ENCODE measurements around the gene FAM32A. TPM values are rescaled to one million over a fixed set of nuclear protein-coding genes. Genes with fewer than 3 reads are reported as not detected.

Gene FAM32A
- total and polyA plus RNA-seq, 10 of the 15 experiments (the other 5 are each of a cell fraction or from before 2014, with no cell fraction given), result 33.3 to 116 (median 71.9) TPM

GRCh38 chr19:16191216-16191908 is 6.2 kb downstream of the FAM32A start:
- Histone ChIP-seq H2AFZ (ENCODE audit: control insufficient read depth, low read depth, low read length) (no peak overlapping the region), H3K4me3 (no peak overlapping the region), H3K79me2 (ENCODE audit: control insufficient read depth, insufficient read depth, low read length) (peaks cover 6% of the 10 kb centered on the region), H3K27ac (ENCODE audit: control insufficient read depth, insufficient read depth) (no peak overlapping the region), H3K36me3 (ENCODE audit: control insufficient read depth in 2 of 2, insufficient read depth in 2 of 2, low read length in 1 of 2) (peaks cover 13 to 18% of the 10 kb centered on the region in 2 experiments), H3K4me2 (ENCODE audit: control insufficient read depth, insufficient read depth) (no peak overlapping the region), H3K4me1 (ENCODE audit: control insufficient read depth, insufficient read depth, low read length) (no peaks in the 10 kb centered on the region), H4K20me1 (ENCODE audit: control insufficient read depth, insufficient read depth) (no peaks in the 10 kb centered on the region), H3K27me3 (replicated peaks in 1 of 2; ENCODE audit: control insufficient read depth in 2 of 2, insufficient read depth in 2 of 2, low read length in 1 of 2) (no peaks in the 10 kb centered on the region), H3K9me3 (replicated peaks; ENCODE audit: control insufficient read depth, insufficient read depth, low read length) (no peaks in the 10 kb centered on the region), H3K9ac (ENCODE audit: control insufficient read depth, insufficient read depth, low read length) (no peak overlapping the region)
- ATAC-seq, result no peak
- SMC1A ChIA-PET (ENCODE audit: uncharacterized antibody, unreplicated experiment), result no interaction called here
- intact Hi-C loops (cut with micrococcal nuclease; ENCODE audit: unreplicated experiment) (no loop called here), in situ Hi-C loops (cut with MboI) (no loop called here)
- RAD21 ChIA-PET (ENCODE audit: unreplicated experiment), result no interaction called here
- no peak for DNase-seq (ENCODE audit: low read depth, low spot score)
- CTCF ChIA-PET, result no interaction called here
- TSS peak; percentile 23 for BruUV-seq (replicated peaks)
- POLR2A ChIA-PET, result no interaction called here
- WGBS (ENCODE audit: insufficient coverage, insufficient replicate concordance, low lambda C conversion rate, missing lambda C conversion rate), result 90% methylated on average over 16 of the region's 16 CpGs
- TF ChIP-seq ESRRA (IDR thresholded peaks at IDR 0.05; ENCODE audit: low read length) (no peak), SPI1 (IDR thresholded peaks at IDR 0.05; ENCODE audit: borderline replicate concordance, insufficient read depth, low read depth, low read length) (no peak), YBX1 (IDR thresholded peaks at IDR 0.05) (no peak), IRF3 (IDR thresholded peaks at IDR 0.05) (no peak), BCL11A (IDR thresholded peaks at IDR 0.05; ENCODE audit: low read depth, low read length) (no peak)
- FAIRE-seq, result no peak

GRCh38 chr19:16193466-16193865 is 8.3 kb downstream of the FAM32A start:
- Histone ChIP-seq H3K4me2 (ENCODE audit: control insufficient read depth, insufficient read depth) (no peak overlapping the region), H3K4me3 (no peak overlapping the region), H3K79me2 (ENCODE audit: control insufficient read depth, insufficient read depth, low read length) (peaks cover 11% of the 10 kb centered on the region), H3K27ac (ENCODE audit: control insufficient read depth, insufficient read depth) (no peak overlapping the region), H3K27me3 (replicated peaks in 1 of 2; ENCODE audit: control insufficient read depth in 2 of 2, insufficient read depth in 2 of 2, low read length in 1 of 2) (no peaks in the 10 kb centered on the region), H4K20me1 (ENCODE audit: control insufficient read depth, insufficient read depth) (no peaks in the 10 kb centered on the region), H3K36me3 (ENCODE audit: control insufficient read depth in 2 of 2, insufficient read depth in 2 of 2, low read length in 1 of 2) (peaks cover 13 to 17% of the 10 kb centered on the region in 2 experiments), H3K9me3 (replicated peaks; ENCODE audit: control insufficient read depth, insufficient read depth, low read length) (no peaks in the 10 kb centered on the region), H2AFZ (ENCODE audit: control insufficient read depth, low read depth, low read length) (no peak overlapping the region), H3K9ac (ENCODE audit: control insufficient read depth, insufficient read depth, low read length) (no peak overlapping the region), H3K4me1 (ENCODE audit: control insufficient read depth, insufficient read depth, low read length) (no peaks in the 10 kb centered on the region)
- CTCF ChIA-PET, result interaction anchor here (7.3 kb wide), 1 partner anchor 7 kb away, joined by 44 read pairs; the partner anchor contains the start of gene FAM32A
- no TSS peak for BruUV-seq (replicated peaks)
- SMC1A ChIA-PET (ENCODE audit: uncharacterized antibody, unreplicated experiment), result interaction anchor here (0.7 kb wide), 1 partner anchor 8 kb away, joined by 3 read pairs; the partner anchor contains the start of gene FAM32A
- DNase-seq (ENCODE audit: low read depth, low spot score) (no peak), ATAC-seq (no peak), FAIRE-seq (no peak)
- RAD21 ChIA-PET (ENCODE audit: unreplicated experiment), result no interaction called here
- in situ Hi-C loops (cut with MboI) (no loop called here), intact Hi-C loops (cut with micrococcal nuclease; ENCODE audit: unreplicated experiment) (no loop called here)
- TF ChIP-seq RAD51 (IDR thresholded peaks at IDR 0.05) (no peak), CHD4 (IDR thresholded peaks at IDR 0.05) (no peak), TARDBP (IDR thresholded peaks at IDR 0.05; ENCODE audit: borderline replicate concordance) (no peak), SMAD5 (IDR thresholded peaks at IDR 0.05; ENCODE audit: low read depth) (no peak), GABPA (IDR thresholded peaks at IDR 0.05; ENCODE audit: low read depth) (no peak), MEF2B (IDR thresholded peaks at IDR 0.05; ENCODE audit: partially characterized antibody, poor library complexity, severe bottlenecking) (no peak), NFXL1 (IDR thresholded peaks at IDR 0.05; ENCODE audit: borderline replicate concordance) (no peak), NR2C1 (IDR thresholded peaks at IDR 0.05) (no peak), TCF3 (IDR thresholded peaks at IDR 0.05; ENCODE audit: borderline replicate concordance, insufficient read depth, low read depth, low read length) (no peak)
- 85% methylated on average over 10 of the region's 10 CpGs for WGBS (ENCODE audit: insufficient coverage, insufficient replicate concordance, low lambda C conversion rate, missing lambda C conversion rate)
- POLR2A ChIA-PET, result no interaction called here
